Upper lobe of left lung (tissue), 6 donors: Measurements from ENCODE around the gene MCL1. TPM values are rescaled to one million over a fixed set of nuclear protein-coding genes. Genes with fewer than 3 reads are reported as not detected.
"Not testable (repeated sequence)": the region's sequence is repeated elsewhere in the genome, so short reads cannot be mapped to it uniquely, and the experiment has no call there.

Experiments
- ATAC-seq, 2 donors: fragments of 200-7000 bp; cut with Tn5 transposase; one replicate each; pipeline ENCODE4 v1.9.1; 2022; ENCODE audit warnings: mild to moderate bottlenecking in 2 of 2, moderate library complexity in 2 of 2; ENCODE audit not compliant: low FRiP score in 2 of 2
- DNase-seq, 2 donors: peaks; one replicate each; pipeline ENCODE4 v3.0.0-alpha.2; 2019 to 2020
- H3K27ac ChIP-seq, 4 donors: fragments of 200-600 bp; sonication (generic); one replicate each; pipeline ENCODE4 v1.5.1; 2016 to 2019
- H3K27me3 ChIP-seq, 4 donors: fragments of 200-600 bp; sonication (generic); one replicate each; pipeline ENCODE4 v1.5.1; 2017 to 2019
- H3K36me3 ChIP-seq, 4 donors: fragments of 200-600 bp; sonication (generic); one replicate each; pipeline ENCODE4 v1.5.1; 2016 to 2019
- H3K4me1 ChIP-seq, 4 donors: fragments of 200-600 bp; sonication (generic); one replicate each; pipeline ENCODE4 v1.5.1; 2018 to 2019
- H3K4me3 ChIP-seq, 4 donors: fragments of 200-600 bp; sonication (generic); one replicate each; pipeline ENCODE4 v1.5.1; 2017 to 2019; ENCODE audit warnings: mild to moderate bottlenecking in 2 of 4, moderate library complexity in 1 of 4
- H3K9me3 ChIP-seq, 4 donors: fragments of 200-600 bp; sonication (generic); one replicate each; pipeline ENCODE4 v1.5.1; 2018 to 2019
- CTCF ChIP-seq, 6 experiments: fragments of 450-650 bp in 4 of 6; fragments of 200-600 bp in 2 of 6; sonication (generic) in 2 of 6; IDR thresholded peaks; one replicate each; pipeline ENCODE4 v1.5.1; 2016 to 2019; ENCODE audit warnings: antibody characterized with exemption in 6 of 6
- EP300 ChIP-seq, 4 donors: sonication (generic); formaldehyde crosslinking; IDR thresholded peaks; one replicate each; pipeline ENCODE4 v1.5.1; 2017; ENCODE audit warnings: antibody characterized with exemption in 4 of 4, control low read depth in 2 of 4
- POLR2A ChIP-seq, 4 donors: fragments of 450-650 bp; IDR thresholded peaks; one replicate each; pipeline ENCODE4 v1.5.1; 2016 to 2017; ENCODE audit warnings: antibody characterized with exemption in 4 of 4, mild to moderate bottlenecking in 2 of 4
- POLR2AphosphoS5 ChIP-seq, 2 donors: sonication (generic); formaldehyde crosslinking; IDR thresholded peaks; one replicate each; pipeline ENCODE4 v1.5.1; 2017; ENCODE audit warnings: antibody characterized with exemption in 2 of 2
- WGBS, 2 donors: methylation state at CpG; one replicate each; pipeline ENCODE4 v1.1.5; 2017 to 2018; 5-methylcytosine and 5-hydroxymethylcytosine counted together
- total RNA-seq, 6 donors: library from RNA; depleted of rRNA in 4 of 6; stranded (reverse); fragments of >200 nt in 4 of 6; gene quantifications; one replicate each; pipeline versions ENCODE4 v1.1.0 to v1.2.1, GENCODE V29; 2016 to 2021
- donor health status: DM: no; HTN: no; CAD: no; lungs with moderate emphysema.
- donor health status: DM: no; HTN: yes; CAD: no; lungs with severe emphysema.

MCL1 gene
- total RNA-seq, 6 donors from 2014 or later, result 188 to 580 (median 425) TPM

- 71 to 76% methylated on average over 2 of the region's 2 CpGs for WGBS, 2 donors
- Histone ChIP-seq H3K4me3 (no peak overlapping the region), H3K27ac (peak overlapping the region; percentile 82 to 95 (median 91)), H3K4me1 (peaks cover 55 to 63% (median 58%) of the 10 kb centered on the region in 4 donors), H3K9me3 (no peaks in the 10 kb centered on the region), H3K27me3 (no peaks in the 10 kb centered on the region), H3K36me3 (no peaks in the 10 kb centered on the region)
- no peak for DNase-seq
- no peak for ATAC-seq
- TF ChIP-seq POLR2AphosphoS5 (IDR thresholded peaks at IDR 0.05) (no peak), EP300 (IDR thresholded peaks at IDR 0.05) (no peak), POLR2A (IDR thresholded peaks at IDR 0.05) (peak in 1 of 4 donors; percentile 39)
These were observed 30.3 kb upstream of the MCL1 start for GRCh38 chr1:150609732-150610131.

- H3K27me3 ChIP-seq, result no peaks in the 10 kb centered on the region
- H3K27ac ChIP-seq, result no peak overlapping the region
- 90 to 96% methylated on average over 7 of the region's 7 CpGs for WGBS, 2 donors
- no peak overlapping the region for H3K4me3 ChIP-seq
- no peaks in the 10 kb centered on the region for H3K36me3 ChIP-seq
- TF ChIP-seq CTCF (IDR thresholded peaks at IDR 0.05) (no peak), POLR2AphosphoS5 (IDR thresholded peaks at IDR 0.05) (no peak), EP300 (IDR thresholded peaks at IDR 0.05) (no peak), POLR2A (IDR thresholded peaks at IDR 0.05) (no peak)
- H3K4me1 ChIP-seq, result peaks cover 35 to 44% (median 38%) of the 10 kb centered on the region in 4 donors
- DNase-seq (no peak), ATAC-seq (no peak)
- H3K9me3 ChIP-seq, result no peaks in the 10 kb centered on the region
These were observed 27.2 kb upstream of the MCL1 start for GRCh38 chr1:150606463-150607142.

GRCh38 chr1:150605451-150605731 is 26.0 kb upstream of the MCL1 start:
- not testable (repeated sequence) for H3K9me3 ChIP-seq, H3K36me3 ChIP-seq, H3K4me3 ChIP-seq, ATAC-seq, DNase-seq, H3K27me3 ChIP-seq
- H3K4me1 ChIP-seq, result peaks cover 23 to 33% (median 26%) of the 10 kb centered on the region in 4 donors
- 97 to 100% methylated on average over 3 of the region's 3 CpGs for WGBS, 2 donors
- H3K27ac ChIP-seq, result peak overlapping the region; percentile 77 to 86 (median 80)

GRCh38 chr1:150604226-150604588 is 24.8 kb upstream of the MCL1 start:
- Histone ChIP-seq H3K4me3 (no peak overlapping the region), H3K27ac (peak overlapping the region; percentile 77 to 86 (median 80)), H3K27me3 (no peaks in the 10 kb centered on the region), H3K9me3 (no peaks in the 10 kb centered on the region), H3K4me1 (peaks cover 12 to 21% (median 15%) of the 10 kb centered on the region in 4 donors), H3K36me3 (peaks cover 0 to 10% (median 6%) of the 10 kb centered on the region in 4 donors)
- DNase-seq (no peak), ATAC-seq (no peak)
- no peak for TF ChIP-seq POLR2AphosphoS5 (IDR thresholded peaks at IDR 0.05)
- no peak for TF ChIP-seq POLR2A (IDR thresholded peaks at IDR 0.05)
- WGBS, 2 donors, result 91 to 94% methylated on average over 2 of the region's 2 CpGs

- ATAC-seq, result no peak
- WGBS, 2 donors, result 90 to 94% methylated on average over 3 of the region's 3 CpGs
- TF ChIP-seq EP300 (IDR thresholded peaks at IDR 0.05) (no peak), POLR2AphosphoS5 (IDR thresholded peaks at IDR 0.05) (no peak), CTCF (IDR thresholded peaks at IDR 0.05) (no peak), POLR2A (IDR thresholded peaks at IDR 0.05) (no peak)
- Histone ChIP-seq H3K27me3 (no peaks in the 10 kb centered on the region), H3K36me3 (peaks cover 0 to 10% (median 6%) of the 10 kb centered on the region in 4 donors), H3K4me3 (no peak overlapping the region), H3K9me3 (no peaks in the 10 kb centered on the region), H3K4me1 (peaks cover 12 to 18% (median 15%) of the 10 kb centered on the region in 4 donors), H3K27ac (peak overlapping the region in 3 of 4 donors; percentile 77 to 86 (median 84))
- no peak for DNase-seq
These were observed 24.3 kb upstream of the MCL1 start for GRCh38 chr1:150603711-150604110.

GRCh38 chr1:150602372-150602771 is 23.0 kb upstream of the MCL1 start:
- 94 to 97% methylated on average over 12 of the region's 12 CpGs for WGBS, 2 donors
- DNase-seq, H3K4me3 ChIP-seq, H3K9me3 ChIP-seq, H3K36me3 ChIP-seq, H3K27me3 ChIP-seq, H3K27ac ChIP-seq, ATAC-seq: not testable (repeated sequence)
- peaks cover 12 to 18% (median 15%) of the 10 kb centered on the region in 4 donors for H3K4me1 ChIP-seq

GRCh38 chr1:150601540-150601939 is 22.1 kb upstream of the MCL1 start:
- peaks cover 0 to 10% (median 6%) of the 10 kb centered on the region in 4 donors for H3K36me3 ChIP-seq
- DNase-seq, result no peak

GRCh38 chr1:150598346-150598745 is 18.9 kb upstream of the MCL1 start:
- DNase-seq, H3K4me3 ChIP-seq, H3K4me1 ChIP-seq, H3K9me3 ChIP-seq, H3K27me3 ChIP-seq, ATAC-seq, H3K36me3 ChIP-seq, H3K27ac ChIP-seq: not testable (repeated sequence)
- 95 to 97% methylated on average over 4 of the region's 4 CpGs for WGBS, 2 donors

More at GRCh38 chr1:150601540-150601939, 22.1 kb upstream of the MCL1 start:
- no peak for ATAC-seq
- Histone ChIP-seq H3K4me1 (peaks cover 12 to 18% (median 15%) of the 10 kb centered on the region in 4 donors), H3K9me3 (no peaks in the 10 kb centered on the region), H3K4me3 (no peak overlapping the region), H3K27me3 (no peaks in the 10 kb centered on the region), H3K27ac (no peak overlapping the region)
- TF ChIP-seq EP300 (IDR thresholded peaks at IDR 0.05) (no peak), POLR2AphosphoS5 (IDR thresholded peaks at IDR 0.05) (no peak), CTCF (IDR thresholded peaks at IDR 0.05) (no peak), POLR2A (IDR thresholded peaks at IDR 0.05) (no peak)
